Measurements from ENCODE around the gene ELAVL2.

ELAVL2 gene

DNA sequence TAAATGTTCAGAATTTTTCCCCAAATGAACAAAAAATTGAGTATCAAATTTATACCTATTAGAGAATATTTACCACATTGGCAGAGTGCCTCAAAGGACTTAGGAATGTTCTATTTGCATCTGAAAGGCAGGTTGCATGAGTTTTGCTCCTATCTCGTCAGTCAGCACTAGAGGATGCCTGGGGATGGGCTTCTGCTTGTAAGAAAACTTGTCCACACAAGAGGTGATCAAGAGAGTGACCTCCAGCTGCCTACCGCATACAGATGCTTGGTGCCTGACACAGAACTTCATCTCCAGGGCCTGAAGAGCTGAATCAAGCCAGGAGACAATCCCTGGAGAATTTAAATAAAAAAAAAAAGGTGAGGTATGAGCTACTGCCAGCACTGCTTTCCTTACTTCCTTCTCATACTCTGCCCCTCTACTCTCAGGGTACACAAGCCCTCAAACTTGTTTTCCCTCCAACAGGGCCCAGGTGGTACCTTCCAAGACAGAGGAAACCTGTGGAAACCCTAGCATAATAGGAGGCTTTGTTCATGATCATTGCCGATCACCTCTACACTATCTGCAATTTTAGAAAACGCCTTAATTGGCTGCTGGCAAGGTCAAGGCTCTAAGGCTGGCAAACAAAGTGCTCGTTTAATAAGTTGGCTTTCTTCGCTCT, 166.6 kb downstream of the ELAVL2 start:
- no peak for DNase-seq

DNA sequence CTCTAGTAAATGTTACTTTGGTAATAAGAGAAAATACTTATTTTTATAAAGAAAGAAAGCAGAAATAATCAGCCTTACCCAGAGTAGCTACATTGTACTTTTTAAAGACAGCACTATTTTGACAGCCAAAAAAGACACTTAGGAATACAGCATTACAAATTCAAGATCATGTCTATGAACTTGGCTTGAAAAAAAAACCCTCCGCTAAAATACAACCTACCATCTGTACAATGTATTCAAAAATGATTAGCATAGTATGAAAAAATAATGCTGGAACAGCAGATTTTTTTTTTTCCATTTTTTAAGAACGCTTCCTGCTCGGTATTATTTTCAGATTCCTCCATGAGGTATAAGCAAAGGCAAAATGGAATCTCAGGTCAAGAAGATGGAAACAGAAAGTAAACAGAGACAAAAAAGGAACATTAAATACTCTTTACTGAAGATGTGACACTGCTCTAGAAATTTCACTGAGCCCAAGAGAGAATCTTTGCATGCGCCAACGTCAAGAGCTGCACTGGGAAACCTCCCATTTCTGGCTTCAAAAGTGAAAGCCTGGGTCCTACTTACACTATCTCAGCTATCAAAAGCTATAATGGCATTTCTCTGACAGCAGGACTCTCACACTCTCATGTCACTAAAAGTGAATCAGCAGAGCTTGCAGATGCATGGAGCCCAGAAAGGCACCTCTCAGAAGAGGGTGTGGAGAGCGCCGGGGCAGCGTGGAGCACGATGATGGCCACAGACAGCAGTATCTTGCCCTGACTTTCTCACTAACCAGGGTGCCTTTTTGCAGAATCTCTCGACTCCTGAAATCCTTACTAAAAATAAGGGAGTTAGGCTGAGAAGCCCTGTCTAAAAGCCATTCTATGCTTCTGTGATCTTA, 167.4 kb downstream of the ELAVL2 start:
- no peak for DNase-seq

DNA sequence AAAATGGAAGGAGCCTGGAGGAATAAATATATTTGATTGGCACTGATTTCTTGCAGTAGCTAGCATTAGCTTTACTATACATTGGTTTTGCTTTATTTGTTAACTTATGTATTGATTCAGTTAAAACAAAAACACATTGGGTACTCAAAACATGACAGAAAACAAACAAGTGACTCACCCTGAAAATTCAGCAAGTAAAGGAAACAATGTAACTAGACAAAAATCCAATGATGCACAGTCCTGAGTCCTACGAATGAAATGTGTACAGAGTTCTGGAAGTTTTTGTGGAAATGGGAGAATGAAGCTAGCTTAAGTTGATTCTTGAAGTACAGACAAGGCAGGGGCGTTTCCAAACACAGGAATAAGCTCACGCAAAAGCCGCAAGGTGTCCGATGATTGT, 175.0 kb downstream of the ELAVL2 start:
- DNase-seq = no peak

DNA sequence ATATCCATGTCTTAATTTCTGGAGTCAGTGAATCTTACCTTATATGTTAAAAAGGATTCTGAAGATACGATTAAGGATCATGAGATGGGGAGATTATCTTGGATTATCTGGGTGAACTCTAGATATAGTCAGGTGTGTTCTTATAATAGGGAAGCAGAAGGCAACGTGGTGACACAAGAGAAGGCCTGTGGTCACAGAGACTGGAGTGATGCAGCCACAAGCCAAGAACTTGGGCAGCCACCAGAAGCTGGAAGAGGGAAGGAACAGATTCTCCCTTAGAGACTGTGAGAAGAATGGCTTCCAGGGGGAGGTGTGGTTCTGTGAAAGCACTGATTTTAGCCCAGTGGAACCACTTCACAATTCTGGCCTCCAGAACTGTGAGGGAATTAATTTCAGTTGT, 177.4 kb downstream of the ELAVL2 start:
- no peak for DNase-seq

DNA sequence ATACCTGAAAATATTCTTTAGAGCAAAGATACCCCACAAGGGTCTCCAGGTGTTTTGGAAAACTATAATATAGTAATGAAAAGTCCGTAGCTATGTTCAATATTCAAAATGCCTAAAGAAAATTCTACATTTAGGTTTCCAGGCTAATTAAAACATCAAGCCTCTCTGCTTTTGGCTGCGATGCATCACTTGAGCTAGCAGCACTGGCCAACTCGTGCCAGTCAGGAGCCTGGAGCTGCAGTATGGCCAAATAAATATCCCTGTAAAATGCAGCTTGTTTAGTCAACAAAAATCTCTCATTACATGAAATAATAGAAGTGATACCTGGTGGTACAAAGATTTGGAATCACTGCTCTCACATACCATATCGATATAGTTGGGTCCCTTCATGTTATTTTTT, 181.1 kb downstream of the ELAVL2 start:
- no peak for DNase-seq

DNA sequence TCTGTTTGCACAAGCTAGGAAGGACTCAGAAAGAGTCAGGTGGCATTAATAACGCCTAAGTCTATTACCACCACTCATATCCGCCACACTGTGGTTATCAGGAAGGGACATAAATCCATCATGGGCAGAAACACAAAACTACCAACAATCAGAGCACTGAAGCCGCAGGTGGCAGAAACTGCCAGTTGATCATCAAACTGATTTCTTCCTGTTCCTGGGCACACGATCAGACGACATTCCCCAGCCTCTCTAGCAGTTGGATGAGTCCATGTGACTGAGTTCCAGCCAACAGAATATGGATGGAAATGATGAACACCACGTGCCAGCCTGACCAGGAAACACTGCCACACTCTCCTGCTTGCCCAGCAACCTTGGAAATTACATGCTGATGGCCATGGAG, 181.7 kb downstream of the ELAVL2 start:
- no peak for DNase-seq

DNA sequence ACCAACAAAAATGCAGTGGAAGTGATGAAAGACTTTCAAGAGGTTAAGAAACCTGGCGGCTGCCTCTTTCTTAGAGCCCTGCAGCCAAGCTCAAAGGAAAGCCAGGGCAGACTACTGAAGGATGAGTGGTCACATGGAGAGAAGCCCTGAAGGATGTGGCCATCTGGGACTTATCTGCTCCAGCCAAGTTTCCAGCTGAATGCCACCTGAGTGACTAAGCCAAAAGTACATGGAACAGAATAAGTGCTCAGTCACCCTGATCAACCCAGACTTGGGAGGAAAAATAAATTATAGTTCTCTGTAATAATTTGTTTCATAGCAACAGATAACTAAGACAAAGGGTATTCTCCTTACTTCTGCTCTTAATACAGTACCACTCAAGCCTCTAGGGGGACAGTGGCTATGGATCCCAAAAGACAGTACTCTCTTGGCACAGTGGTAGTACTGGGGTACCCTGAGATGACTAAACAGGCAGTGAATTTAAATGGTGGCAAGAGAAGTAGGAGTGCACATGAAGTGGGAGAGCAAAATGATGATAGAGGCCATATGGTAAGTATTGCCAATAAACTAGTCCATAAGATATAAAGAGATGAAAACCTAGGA, 182.3 kb downstream of the ELAVL2 start:
- no peak for DNase-seq

Data from AML-193 (cell line).